Fibroblast of skin of left quadriceps (primary cell): ENCODE measurements around the gene PCSK2.

Experiments
- DNase-seq, 2 experiments: peaks; one replicate each; pipeline ENCODE4 v3.0.0-alpha.2; 2013; ENCODE audit warnings: low read depth in 2 of 2

The PCSK2 gene

DNA sequence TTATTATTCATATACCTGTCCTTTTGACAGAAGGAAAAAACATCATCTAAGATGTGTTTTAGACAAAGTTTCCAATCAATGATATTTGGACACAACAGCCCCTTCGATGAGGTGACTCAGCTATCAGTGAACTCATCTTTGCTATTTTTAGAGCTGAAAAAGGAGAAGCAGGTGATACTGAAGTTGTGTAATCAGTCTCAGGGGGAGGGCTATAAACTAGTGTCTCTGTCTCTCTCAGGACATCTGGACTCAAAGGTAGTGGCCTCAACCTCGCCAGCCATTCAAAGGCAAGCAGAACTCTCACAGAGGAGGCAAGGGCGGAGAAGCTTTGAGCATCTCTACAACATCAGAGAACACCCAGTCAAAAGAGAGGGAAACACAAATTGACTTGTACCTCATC is 168.9 kb downstream of the PCSK2 start:
- DNase-seq = no peak

- DNase-seq = no peak
These were observed 172.6 kb downstream of the PCSK2 start for GRCh38 chr20:17399303-17399985.

DNA sequence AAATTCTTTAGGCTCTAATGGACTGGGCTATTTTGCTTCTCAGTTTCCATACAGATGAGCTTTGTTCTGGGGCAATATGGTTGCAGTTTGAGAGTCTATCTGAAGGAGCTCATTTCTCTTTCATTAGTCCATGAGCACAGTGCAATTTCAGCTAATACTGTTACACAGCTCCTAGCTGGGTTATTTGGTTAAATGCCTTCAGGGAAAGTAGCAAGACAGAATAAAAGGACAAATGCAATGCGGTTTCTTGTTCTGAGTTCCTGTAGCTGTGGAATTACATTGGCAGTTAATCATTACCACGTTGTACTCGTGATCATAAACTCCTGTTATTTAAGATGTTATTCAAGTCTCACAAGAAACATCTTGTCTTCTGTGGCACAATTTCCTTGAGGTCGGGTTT is 176.6 kb downstream of the PCSK2 start:
- DNase-seq = peak; percentile 4 to 5

DNA sequence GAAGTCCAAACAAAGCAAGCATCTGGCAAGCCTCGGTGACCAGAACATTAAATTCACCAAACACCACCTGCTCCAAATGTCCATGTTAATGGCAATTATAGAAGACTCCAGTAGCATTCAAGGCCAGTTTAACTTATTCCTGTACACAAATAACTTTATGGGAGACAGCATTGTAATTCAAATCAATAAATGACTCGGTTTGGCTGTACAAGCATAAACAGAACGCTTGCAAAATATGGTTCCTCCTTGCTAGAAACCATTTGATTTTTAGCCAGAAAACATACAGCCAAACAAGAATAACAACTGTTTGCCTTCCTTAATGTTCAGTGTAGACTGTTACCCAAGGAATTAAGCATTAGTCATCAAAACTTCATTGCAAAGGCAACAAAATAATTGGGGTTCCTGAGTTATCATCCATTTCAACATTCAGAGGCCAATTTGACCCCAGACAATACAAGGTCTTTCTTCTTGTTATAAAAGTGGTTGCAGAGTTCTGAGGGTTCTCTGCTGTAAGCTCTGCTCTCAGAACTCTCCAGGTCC is 179.3 kb downstream of the PCSK2 start:
- DNase-seq = no peak

DNA sequence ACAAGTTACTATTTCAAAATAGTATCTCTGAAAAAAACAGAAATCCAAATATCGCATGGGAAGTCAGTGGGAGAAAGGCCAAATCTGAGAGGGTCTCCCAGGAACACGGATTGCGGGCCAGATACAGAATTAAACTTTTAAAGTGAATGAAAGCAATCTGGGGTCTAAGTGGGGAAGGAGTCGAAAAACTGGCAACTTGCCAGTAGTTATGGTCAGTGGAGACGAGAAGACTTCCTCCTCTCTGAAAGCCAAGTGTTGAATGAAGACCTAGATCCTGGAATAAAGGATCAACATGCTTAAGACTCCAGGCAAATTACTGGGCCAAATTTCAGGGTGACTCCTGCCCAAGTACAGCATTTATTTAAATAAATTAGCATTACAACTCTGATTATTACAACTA is 180.7 kb downstream of the PCSK2 start:
- no peak for DNase-seq

DNA sequence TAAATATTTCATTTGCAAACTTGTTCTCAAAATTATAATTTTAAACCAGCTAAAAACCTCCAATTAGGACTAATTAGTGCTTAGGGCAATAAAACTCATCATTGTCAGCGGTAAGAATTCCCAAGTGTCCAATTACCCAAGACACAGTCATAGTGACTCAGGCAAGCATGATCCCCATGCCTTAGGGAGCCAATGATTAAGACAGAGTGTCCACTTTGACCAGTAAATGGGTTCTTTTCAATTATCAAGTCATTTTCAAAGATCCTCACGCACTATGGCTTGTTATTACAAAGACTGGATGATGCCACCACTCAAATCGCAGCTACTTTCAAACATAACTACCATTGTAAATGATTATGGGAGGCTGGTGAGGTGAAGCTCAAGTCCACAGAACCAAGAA is 190.4 kb downstream of the PCSK2 start:
- DNase-seq = no peak

- DNase-seq = no peak
These were observed 191.9 kb downstream of the PCSK2 start for GRCh38 chr20:17418737-17419136.

GRCh38 chr20:17419479-17420041 is 192.7 kb downstream of the PCSK2 start:
- DNase-seq = no peak

- DNase-seq = no peak
These were observed 194.7 kb downstream of the PCSK2 start for GRCh38 chr20:17421493-17421892.

- DNase-seq = no peak
These were observed 196.9 kb downstream of the PCSK2 start for GRCh38 chr20:17423782-17424181.

- no peak for DNase-seq
These were observed 200.8 kb downstream of the PCSK2 start for GRCh38 chr20:17427638-17428037.

DNA sequence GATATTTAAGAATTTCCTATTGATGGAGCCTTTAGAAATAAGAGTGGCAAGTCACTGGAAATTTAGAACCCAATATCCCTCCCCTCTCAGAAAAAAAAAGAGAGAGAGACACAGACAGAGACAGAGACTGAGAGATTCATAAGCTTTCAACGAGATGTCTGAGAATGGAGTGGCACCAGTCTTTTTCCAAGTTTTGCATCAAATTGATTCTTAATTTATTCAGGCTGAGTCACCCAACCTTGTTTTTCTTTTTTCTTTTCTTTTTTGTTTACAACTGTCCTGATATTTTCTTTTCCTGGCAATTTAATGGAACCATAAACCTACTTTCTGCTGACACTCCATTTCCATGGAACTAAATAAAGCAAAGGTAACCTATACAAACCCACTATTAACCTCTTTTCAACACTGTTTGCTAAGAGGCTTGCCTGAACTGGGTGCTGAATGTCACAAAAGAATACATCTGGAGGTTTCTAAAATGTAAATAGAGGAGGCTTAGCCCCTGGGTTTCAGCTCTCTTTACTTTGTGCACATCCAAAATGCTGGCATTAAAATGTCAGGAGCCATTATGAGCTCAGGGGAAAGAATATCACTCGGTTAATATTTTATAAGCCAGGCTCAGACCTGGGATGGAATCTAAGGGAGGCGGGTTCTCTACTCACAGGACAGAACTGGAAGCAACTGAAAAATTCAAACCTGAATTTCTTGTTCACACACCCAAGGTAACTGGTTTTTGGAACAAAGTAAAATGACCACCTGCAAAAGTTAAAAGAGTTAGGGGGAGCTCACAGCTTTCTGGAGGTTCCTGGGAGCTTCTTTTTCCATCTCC is 203.5 kb downstream of the PCSK2 start:
- DNase-seq = no peak

GRCh38 chr20:17431621-17432364 is 205.0 kb downstream of the PCSK2 start:
- peak; percentile 40 to 46 for DNase-seq

DNA sequence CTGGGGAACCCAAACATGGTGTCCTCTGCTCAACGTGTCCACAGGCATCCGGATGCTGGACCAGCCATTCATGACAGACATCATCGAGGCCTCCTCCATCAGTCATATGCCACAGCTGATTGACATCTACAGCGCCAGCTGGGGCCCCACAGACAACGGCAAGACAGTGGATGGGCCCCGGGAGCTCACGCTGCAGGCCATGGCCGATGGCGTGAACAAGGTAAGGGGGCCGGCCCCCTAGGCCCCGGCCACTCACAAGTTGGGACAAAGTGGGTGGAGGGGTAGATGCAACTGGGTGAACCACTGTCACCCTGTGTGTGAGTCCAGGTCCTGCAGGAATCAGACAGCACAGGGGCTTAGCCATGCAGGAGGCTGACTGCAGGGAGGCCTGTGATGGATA is 209.8 kb downstream of the PCSK2 start:
- DNase-seq = no peak

GRCh38 chr20:17437251-17437650 is 210.4 kb downstream of the PCSK2 start:
- no peak for DNase-seq

DNA sequence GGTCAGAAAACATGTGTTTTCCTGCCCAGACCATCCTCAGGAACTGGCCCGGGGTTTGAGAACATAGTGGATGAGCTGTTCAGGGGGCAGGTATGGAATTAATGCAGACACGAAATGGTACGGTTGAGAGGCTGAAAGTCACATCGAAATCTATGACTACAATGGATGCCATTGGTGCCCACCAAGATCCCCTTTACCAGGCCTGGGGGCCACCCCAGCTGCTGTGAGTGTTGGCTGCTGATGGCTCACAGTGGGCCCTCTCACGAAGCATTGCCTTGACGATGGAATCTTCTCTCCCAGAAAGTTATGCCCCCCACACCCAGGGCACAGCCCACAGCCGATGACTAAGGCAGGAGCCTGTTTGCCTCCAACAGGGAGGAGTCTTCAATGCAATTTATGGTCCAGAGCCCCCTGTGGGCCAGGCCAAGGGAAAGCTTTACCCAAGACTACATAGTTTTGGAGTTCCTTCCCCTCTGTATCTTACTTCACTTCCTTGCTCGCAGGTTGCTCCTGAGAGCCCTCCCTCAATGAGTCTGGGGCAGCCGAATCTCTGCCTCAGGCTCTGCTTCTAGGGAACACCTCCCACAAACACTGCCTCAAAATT is 211.7 kb downstream of the PCSK2 start:
- no peak for DNase-seq

DNA sequence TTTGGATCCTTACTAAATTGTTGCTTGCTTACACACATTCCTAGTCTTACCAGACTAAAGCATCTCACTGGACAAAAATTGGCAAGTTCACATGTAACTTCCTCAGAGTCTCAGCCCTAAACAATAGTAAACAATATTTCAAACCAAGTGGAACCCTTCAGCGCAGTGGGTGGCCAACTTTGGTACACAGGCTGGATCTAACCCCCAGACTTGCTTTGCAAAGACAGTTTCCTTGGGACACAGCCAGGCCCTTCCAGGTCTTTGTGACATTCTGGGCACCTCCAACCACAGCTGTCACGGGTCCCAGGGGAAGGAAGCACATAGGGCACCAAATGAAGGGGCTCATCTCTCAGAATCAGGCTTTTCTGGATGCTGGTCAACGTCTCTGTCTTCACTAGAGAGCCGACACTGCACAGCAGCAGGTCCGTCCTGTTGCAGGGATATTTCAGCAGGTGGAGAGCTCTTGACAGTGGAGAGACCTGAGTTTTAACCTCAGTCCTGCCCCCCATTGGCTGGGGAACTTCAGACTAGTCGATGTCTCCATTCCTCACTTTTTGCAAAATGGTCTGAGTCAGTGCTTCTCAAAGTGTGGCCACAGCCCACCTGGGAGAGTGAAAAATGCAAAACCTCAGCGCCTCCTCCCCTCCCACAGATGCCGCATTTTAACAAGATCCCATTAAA is 212.9 kb downstream of the PCSK2 start:
- DNase-seq = no peak

GRCh38 chr20:17441745-17442144 is 214.9 kb downstream of the PCSK2 start:
- DNase-seq = no peak

GRCh38 chr20:17442588-17442987 is 215.7 kb downstream of the PCSK2 start:
- no peak for DNase-seq

- DNase-seq = no peak
These were observed 216.5 kb downstream of the PCSK2 start for GRCh38 chr20:17443131-17443858.
